Stimulated activated CD4-positive, alpha-beta T cell treated with anti-CD3 and anti-CD28 coated beads, TNF-alpha, amount 100 ng/mL, for 24 hours (primary cell): Measurements from ENCODE around the gene ACTN1.

ENCODE experiments used
- DNase-seq, 3 experiments: peaks; one replicate each; pipeline ENCODE4 v3.0.0-alpha.2; 2020; ENCODE audit warnings: low read depth in 3 of 3

Gene ACTN1

DNA sequence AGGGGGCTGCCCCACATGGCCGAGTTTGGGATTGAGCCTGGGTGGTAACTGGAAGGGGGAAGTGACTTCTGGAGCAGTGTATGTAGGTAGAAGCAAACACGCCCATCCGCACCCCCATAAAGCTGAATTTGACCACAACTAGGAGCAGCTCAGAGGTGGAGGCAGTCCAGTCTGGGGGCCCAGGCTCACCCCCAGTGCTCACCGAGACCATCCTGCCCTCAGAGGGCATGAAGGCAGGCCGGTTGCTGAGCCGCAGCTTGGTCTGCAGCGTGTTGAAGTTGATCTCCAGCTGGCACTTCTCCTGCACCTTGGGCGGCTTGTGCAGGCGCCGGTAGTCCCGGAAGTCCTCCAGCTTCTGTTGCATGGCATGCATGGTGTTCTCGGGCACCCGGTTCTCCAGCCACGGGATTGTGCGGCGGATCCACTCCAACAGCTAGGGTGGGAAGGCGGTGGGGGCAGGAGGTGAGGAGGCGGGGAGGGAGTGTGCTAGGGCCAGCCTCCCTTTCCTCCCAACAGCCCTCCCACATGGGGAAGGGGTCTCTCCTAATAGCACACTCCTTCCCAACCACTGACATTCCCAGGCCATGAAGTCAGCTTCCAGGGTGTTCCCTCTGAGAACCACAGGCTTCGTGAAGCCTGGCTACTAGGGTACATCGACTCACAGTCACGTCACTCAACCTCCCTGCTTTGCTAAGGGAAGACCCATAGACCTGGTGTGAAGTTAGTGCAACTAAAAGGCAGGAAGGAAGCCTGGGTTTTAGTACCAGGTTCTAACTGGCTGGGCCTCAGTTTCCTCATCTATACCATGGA lies 87.0 kb downstream of the ACTN1 start:
- DNase-seq = no peak

GRCh38 chr14:68890173-68890931 lies 88.8 kb downstream of the ACTN1 start:
- no peak for DNase-seq

DNA sequence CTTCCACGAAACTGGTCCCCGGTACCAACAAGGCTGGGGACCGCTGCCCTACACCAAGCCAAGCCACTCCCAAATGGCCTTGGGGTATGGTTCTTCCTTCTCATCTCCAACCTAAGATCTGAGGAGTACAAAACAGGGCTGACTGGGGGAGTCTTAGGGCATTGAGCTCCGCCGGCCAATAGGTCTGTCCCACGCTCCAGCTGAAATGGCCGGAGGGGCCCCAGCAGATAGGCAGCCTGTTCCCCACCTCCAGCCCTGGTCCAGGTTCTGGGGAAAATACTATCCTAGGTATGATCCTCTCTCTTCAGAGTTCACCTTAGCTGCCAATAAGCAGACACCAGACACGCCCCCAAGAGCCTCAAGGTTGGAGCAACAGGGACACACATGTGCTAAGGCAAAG lies 90.2 kb downstream of the ACTN1 start:
- no peak for DNase-seq

DNA sequence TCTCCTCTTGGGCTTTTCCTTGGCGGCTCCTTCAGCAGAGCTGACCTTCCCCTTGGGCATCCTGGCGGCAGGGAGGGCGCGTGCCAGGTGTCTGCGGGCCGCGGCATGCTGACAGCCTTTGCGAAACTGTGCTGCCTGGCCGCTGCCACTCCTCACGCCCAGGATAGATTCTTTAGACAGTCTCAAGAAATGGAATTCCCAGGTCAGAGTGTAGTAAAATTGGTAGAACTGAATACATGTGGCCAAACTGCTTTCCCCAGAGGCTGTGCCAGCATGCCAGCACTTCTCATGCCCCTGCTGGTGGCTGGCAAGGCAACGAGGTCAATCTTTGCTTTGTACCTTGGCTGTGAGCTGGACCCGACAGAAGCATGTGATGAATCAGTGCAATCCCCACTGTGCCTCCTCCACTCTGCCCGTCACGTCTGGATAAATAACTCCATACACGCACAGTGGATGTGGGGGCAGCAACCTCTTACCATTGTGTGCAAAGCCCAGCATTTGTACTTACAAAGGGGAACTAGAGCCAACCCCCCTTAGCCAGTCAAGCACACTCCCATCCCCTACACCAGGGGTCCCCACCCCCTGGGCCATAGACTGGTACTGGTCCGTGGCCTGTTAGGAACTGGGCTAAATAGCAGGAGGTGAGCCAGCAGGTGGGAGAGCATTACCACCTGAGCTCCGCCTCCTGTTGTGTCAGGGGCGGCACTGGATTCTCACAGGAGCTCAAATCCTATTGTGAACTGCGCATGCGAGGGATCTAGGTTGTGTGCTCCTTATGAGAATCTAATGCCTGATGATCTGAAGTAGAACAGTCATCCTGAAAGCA lies 90.9 kb downstream of the ACTN1 start:
- no peak for DNase-seq

GRCh38 chr14:68886109-68886434 lies 93.0 kb downstream of the ACTN1 start:
- DNase-seq = no peak

GRCh38 chr14:68885226-68886108 lies 93.6 kb downstream of the ACTN1 start:
- DNase-seq = no peak

DNA sequence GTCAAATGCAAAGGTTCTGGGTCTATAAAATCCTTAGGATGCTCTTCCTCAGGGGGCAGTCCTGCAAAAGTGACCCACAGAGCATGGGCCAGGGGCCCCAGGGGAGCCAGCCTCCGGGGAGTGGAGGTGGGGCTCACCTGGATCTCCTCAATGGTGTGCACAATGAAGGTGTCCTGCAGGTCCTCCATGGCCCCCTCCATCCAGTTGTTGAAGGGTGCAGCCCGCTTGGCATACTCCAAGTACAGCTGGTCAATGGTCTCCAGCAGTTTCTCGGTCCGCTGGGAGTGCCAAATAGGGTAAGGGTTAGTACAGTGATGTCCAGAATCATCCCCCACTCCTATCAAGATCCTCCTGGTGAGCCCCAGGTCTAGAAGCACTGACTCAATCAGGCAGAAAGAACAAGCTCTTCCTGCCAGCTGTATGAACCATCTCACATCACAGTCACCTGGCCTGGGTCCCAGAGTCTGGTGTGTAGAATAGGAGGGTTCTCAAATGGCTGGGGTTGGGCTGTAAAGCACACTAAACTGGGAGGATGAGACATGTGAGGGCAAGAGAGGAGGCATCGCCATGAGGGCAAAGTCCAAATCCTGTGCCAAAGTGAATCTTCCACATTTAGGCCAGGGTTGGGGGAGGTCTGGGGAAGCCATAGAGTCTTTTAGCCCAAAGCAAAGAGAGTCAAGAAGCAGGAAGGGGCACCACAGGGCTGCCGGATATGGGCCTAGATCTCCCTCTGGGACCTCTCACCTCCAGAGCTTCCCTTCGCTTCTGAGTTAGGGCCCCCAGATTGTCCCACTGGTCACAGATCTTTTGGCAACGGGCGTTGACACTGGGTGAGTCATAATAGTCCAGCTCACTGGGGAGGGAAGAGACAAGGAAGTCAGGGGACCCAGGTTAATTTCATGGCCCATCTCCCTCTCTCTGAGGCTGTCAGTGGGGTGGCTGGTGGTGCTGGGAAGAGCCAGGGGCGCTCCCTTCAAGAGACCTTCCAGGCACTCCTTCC lies 94.8 kb downstream of the ACTN1 start:
- DNase-seq = no peak

DNA sequence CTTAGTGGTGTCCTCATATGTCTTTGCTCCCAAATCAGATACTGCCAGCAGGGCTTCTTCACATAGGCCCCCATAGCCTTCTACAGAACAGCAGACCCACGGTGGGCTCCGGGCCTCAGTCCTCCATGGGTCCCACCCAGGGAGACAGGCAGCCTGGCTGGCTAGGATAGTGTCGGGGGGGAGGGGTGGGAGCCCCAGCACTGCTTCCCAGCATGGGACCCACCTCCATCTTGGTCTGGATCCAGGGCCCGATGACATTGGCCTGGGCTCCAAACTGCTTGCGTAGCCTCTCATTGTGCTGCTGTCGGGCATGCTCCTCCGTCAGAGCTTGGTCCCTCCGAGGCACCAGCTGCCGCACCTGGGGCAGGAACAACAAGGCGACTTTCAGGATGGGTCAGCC lies 96.9 kb downstream of the ACTN1 start:
- DNase-seq = no peak

DNA sequence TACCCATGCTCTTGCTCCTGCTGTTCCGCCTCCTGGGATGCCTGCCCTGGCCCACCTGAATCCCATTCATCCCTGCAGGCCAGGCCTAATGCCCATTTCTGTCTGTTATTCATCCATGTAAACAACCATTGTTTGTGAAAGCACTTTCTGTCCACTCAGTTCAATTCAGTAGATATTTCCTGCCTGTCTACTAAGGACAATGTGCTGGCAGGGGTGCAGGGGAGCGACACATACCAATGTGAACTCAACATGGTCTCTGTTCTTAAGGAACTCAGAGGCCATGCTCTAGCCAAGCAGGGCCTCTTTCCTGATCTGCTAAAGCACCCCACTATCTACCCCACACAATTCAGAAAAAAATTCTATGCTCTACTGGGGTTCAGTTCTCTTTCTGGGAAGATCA lies 97.7 kb downstream of the ACTN1 start:
- no peak for DNase-seq

DNA sequence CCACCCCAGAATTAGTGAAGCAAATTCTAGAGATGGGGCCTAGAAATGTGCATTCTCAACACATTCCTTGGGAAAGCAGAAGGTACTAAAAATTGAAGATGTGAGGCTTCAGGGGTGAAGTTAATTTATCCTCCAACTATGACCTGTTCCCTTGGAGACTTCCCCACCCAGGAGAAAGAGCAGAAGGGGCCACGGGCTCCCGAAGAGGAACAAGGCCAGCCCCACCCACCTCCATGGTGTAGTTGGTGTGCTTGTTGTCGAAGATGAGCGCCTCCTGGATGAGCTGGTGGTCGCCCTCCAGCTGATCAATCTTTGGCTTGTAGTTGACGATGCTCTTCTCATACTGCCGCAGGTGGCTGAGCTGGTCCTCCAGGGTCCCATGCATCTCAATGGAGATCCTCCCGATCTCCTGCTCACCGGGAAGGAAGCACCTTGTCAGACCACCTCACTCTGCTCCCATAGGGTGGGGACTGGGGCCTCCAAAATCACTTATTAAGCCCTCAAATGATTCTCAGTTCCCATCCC lies 98.5 kb downstream of the ACTN1 start:
- DNase-seq = no peak

DNA sequence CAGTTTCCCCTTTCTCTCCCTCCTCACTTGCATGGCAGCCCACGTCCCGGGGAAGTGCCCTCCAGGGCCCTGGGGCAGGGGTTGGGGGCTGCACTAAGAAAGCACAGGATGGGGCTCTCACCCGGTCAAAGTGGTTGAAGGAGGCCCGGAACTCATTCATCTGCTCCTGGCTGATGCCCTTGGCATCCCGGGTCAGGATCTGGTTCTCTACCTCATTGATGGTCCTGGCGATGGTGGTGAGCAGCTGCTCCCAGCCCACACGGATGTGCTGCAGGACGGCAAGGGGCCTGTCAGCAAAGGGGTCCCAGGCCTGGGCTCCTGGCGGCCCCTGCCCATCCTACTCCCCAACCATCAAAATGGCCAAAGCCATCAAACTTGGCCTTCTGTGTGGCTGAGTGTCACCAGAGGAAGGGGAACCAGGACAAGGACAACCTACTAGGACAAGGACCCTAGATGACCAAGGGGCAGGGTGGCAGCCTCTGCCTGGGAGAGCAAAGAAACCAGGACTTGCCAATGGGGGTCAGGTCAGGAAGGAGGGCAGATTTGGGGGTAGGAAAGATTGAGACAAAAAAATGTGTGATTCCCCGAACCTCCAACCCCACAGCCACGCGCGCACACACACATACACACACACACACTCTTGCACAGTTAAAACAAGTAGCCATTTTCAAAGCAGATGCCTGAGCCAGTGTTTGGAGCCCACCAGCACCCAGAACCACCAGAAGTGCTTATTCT lies 99.1 kb downstream of the ACTN1 start:
- no peak for DNase-seq

DNA sequence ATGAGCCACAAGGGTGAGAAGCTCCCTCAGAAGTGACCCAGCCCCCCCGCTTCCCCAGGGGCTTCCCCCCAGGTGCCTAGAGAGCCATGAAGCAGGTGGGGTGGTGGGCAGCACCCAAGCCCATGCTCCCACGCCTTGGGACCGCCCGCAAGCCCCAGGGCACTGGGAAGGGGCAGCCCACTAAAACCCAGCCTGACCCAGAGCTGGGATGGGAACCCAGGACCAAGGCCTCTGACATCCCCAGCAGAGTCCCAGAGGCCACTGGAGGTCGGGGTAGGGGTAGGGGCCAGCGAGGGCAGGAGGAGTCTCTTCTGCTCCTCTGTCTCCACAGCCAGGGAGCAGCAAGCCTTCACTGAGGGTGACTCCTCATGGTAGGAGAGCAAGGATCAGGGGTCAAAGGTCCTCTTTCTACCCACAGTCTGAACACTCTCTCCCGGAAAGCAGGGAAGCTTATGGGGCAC lies 99.8 kb downstream of the ACTN1 start:
- no peak for DNase-seq

GRCh38 chr14:68878908-68879307 lies 100.2 kb downstream of the ACTN1 start:
- DNase-seq = no peak

DNA sequence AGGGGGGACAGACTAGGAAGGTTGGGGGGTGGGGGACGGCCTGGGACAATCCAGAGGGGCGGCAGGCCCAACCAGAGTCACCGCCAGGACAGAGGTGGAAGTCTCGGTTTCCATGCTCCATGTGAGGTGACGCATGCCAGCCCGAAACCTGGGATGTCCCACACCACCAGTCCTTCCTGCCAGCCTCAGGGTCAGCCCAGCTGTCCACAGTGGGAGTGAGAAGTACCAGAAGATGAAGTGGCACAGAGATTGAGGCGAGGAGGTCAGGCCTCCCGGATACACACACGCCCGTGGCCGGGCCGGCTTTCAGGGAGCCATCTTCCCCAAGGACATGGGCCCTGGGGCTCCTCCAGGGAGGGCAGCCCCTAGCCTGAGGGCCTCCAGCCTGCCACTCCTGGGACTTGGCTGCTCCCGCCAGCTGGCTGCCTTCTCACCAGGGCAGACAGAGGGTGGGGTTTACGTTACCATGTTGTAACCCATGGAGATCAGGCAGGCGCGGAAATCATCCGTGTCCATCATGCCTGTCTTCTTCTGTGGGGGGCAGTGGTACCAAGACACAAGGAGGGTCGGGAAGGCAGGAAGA lies 101.0 kb downstream of the ACTN1 start:
- no peak for DNase-seq

DNA sequence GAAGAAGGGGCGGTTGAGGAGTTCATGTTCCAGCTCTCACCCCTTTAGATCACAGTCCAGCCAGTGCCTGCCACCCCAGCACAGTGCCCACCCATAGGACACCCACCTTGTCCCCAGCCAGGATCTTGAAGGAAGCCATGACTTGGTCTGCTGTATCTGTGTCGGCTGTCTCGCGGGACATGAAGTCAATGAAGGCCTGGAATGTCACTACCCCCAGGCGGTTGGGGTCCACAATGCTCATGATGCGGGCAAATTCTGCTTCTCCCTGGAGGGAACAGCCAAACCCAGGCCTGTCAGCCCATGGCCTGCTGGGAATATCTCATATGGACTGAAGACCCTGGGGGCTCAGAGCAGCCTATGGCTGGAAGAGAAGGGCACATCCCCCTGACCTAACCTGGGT lies 102.1 kb downstream of the ACTN1 start:
- DNase-seq = no peak

DNA sequence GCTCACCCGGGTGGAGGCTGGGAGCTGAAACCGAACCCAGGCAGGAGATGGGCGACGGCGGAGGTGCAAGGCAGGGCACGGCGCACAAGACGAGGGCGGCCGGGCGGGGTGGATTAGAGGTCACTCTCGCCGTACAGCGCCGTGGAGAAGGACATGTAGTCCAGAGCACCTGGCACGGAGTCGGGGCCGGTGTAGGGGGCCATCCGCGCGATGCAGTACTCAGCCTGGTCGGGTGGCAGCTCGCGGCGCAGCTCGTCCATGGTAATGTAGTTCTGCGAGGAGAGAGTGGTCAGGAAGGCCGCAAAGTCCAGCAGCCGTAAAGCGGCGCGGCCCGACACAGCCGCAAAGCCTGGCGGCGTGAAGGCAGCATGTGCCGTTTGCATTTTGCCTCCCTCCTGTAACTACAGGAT lies 104.4 kb downstream of the ACTN1 start:
- no peak for DNase-seq

DNA sequence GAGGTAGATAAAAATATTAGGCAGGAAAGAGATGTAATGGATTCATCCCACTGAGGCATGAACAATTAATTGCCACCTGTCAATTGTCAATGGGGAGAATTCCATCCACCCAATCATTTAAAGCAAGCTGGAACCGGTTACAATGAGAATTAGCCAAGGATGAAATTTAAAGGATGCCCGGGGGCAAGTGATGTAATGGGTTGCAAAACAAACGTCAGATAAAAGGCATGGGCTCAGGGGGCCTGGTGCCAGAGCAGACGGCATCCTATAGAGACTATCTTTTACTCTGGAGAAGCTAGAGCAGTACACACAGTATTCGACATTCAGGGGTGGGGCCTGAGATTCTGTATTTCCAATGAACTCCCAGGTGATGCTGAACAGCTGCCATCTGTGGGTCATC lies 105.7 kb downstream of the ACTN1 start:
- no peak for DNase-seq

DNA sequence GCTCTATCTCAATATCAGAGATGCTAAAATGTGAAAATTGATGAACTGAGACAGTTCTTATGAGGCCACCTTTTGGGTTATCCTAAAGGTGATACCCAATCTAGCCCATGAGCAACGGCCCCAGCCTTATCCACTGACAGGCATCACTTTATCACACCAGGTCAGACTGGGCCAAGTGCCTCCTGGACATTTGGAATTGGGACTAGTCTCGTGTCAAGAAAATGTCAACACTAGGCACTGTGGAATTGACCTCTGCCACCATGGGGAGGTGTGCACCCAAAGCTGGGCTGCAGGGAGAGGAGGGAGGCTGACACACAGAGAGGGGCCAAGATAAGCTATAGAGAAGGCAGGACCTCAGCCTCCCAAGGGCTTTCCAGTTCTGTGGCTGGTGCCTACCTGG lies 107.7 kb downstream of the ACTN1 start:
- no peak for DNase-seq

DNA sequence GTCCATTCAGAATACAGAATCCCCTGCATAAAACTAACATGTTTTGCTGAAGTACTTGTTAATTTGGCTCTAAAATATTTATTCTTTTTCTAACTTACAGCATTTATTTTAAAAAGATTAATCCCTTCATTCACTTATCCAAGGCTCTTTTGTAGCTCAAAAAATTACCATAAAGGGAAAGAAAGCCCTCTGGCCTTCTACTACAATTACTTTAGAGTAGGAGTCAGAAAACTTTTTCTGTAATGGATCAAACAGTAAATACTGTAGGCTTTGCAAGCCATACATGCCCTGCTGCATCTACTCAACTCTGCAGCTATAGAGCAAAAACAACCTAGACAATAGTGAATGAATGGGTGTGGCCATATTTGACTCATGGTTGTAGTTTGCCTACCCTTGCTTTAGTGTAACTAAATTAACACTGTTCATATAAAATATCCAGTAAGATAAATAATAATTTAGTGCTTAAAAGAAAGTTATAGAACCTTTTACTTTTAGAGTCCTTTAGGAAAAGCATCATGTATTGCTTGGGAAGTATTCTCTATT lies 112.0 kb downstream of the ACTN1 start:
- no peak for DNase-seq
